ENCODE measurements around the gene TFPI. TPM values are rescaled to one million over a fixed set of nuclear protein-coding genes. Genes with fewer than 3 reads are reported as not detected.

TFPI gene
- total and polyA plus RNA-seq, 10 of the 15 experiments (the other 5 are each of a cell fraction or from before 2014, with no cell fraction given): 0.07 to 0.59 (median 0.34) TPM

- POLR2A ChIA-PET: no interaction called here
- SMC1A ChIA-PET (ENCODE audit: uncharacterized antibody, unreplicated experiment): no interaction called here
- RAD21 ChIA-PET (ENCODE audit: unreplicated experiment): no interaction called here
- BruUV-seq (replicated peaks): no TSS peak
- Histone ChIP-seq H4K20me1 (ENCODE audit: control insufficient read depth, insufficient read depth) (no peaks in the 10 kb centered on the region), H3K79me2 (ENCODE audit: control insufficient read depth, insufficient read depth, low read length) (no peaks in the 10 kb centered on the region), H3K36me3 (ENCODE audit: control insufficient read depth in 2 of 2, insufficient read depth in 2 of 2, low read length in 1 of 2) (no peaks in the 10 kb centered on the region), H3K4me2 (ENCODE audit: control insufficient read depth, insufficient read depth) (no peak overlapping the region), H3K27ac (ENCODE audit: control insufficient read depth, insufficient read depth) (no peak overlapping the region), H3K4me1 (ENCODE audit: control insufficient read depth, insufficient read depth, low read length) (no peaks in the 10 kb centered on the region), H2AFZ (ENCODE audit: control insufficient read depth, low read depth, low read length) (no peak overlapping the region), H3K27me3 (replicated peaks in 1 of 2; ENCODE audit: control insufficient read depth in 2 of 2, insufficient read depth in 2 of 2, low read length in 1 of 2) (no peaks in the 10 kb centered on the region), H3K9ac (ENCODE audit: control insufficient read depth, insufficient read depth, low read length) (no peak overlapping the region), H3K4me3 (no peak overlapping the region), H3K9me3 (replicated peaks; ENCODE audit: control insufficient read depth, insufficient read depth, low read length) (no peaks in the 10 kb centered on the region)
- intact Hi-C loops (cut with micrococcal nuclease; ENCODE audit: unreplicated experiment) (no loop called here), in situ Hi-C loops (cut with MboI) (no loop called here)
- CTCF ChIA-PET: interaction anchor here (0.9 kb wide), 1 partner anchor 23 kb away, joined by 3 read pairs; no protein-coding TSS in a partner anchor
- FAIRE-seq (no peak), ATAC-seq (no peak), DNase-seq (ENCODE audit: low read depth, low spot score) (no peak)
- TF ChIP-seq RBBP5 (conservative IDR thresholded peaks at IDR 0.05): no peak
- TF ChIP-seq NR2C1 (IDR thresholded peaks at IDR 0.05): no peak
- TF ChIP-seq PAX5 (IDR thresholded peaks at IDR 0.05; ENCODE audit: borderline replicate concordance, low read depth, low read length): no peak
- TF ChIP-seq PML (IDR thresholded peaks at IDR 0.05; ENCODE audit: low read length): no peak
- no peak for TF ChIP-seq BCLAF1 (IDR thresholded peaks at IDR 0.05)
- no peak for TF ChIP-seq IRF3 (IDR thresholded peaks at IDR 0.05)
- TF ChIP-seq ETV6 (conservative IDR thresholded peaks at IDR 0.05 in 1 of 2, IDR thresholded peaks at IDR 0.05 in 1 of 2; ENCODE audit: borderline replicate concordance in 1 of 2, low read depth in 1 of 2): no peak
- TF ChIP-seq NR2C2 (IDR thresholded peaks at IDR 0.05; ENCODE audit: borderline replicate concordance, control insufficient read depth, insufficient read length, low read depth): no peak
- no peak for TF ChIP-seq ZNF274 (IDR thresholded peaks at IDR 0.05; ENCODE audit: insufficient read depth, insufficient read length)
- TF ChIP-seq PBX3 (IDR thresholded peaks at IDR 0.05; ENCODE audit: insufficient replicate concordance, low read depth, low read length): no peak
- no peak for TF ChIP-seq STAT1 (conservative IDR thresholded peaks at IDR 0.05)
- no peak for TF ChIP-seq NFXL1 (IDR thresholded peaks at IDR 0.05; ENCODE audit: borderline replicate concordance)
- no peak for TF ChIP-seq CREM (IDR thresholded peaks at IDR 0.05; ENCODE audit: low read depth)
Observed at GRCh38 chr2:187523325-187523724, 30.9 kb downstream of the TFPI start.

Measured in GM12878 (cell line).